GM21360 (cell line): ENCODE results near the gene NCBP2.
A peak's percentile ranks its signal among the peaks of the same experiment; 100 is the strongest.
"Not testable (repeated sequence)": the region's sequence is repeated elsewhere in the genome, so short reads cannot be mapped to it uniquely, and the experiment has no call there.

Source experiments
- ATAC-seq: cut with Tn5 transposase; IDR thresholded peaks from one replicate; pipeline ENCODE4 v1.9.1; 2021; ENCODE audit warnings: mild to moderate bottlenecking, moderate library complexity; ENCODE audit not compliant: unreplicated experiment

The NCBP2 gene

DNA sequence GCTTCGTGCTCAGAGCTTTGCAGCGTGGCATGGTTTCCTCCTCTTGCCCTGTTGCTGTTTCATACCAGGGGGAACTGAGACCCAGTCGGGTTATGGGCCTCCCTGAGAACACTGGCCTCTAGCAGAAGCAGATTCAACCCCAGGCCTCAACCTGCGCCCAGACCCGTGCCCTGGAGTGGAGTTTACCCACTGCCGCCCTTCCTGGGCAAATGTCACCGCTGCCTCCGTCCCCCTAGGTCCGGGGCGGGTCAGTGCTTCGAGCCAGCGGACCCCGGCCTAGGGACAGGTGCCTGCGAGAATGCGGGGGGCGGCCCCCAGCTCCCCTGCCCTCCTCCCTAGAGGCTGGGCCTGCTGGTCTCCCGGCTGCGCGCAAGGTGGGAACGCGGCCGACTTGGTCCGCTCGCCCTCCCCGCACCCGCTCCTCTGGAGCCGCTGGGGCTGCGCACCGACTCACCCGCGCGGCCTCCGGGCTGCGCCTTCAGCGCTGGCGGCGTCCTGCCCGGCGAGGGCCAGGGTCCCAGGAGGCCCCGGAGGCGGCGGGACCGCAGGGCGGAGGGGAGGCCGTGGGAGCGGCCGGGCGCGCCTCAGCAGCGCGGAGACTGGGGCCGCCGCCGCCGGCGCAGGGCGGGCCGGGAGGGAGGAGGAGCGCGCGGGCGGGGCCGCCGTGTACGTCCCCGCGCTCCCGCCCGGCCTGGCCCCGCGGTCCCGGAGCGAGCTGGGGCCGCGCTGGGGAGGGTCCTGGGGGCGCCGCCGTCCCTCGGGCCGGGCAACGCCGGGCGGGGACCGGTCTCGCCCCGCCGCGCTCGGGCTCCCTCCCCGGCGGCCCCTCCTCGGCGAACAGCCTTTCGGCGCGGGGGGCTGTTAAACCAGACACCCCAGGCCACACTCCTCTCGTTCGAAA is 26.2 kb upstream of the NCBP2 start, which contains the start of gene PIGZ:
Gene PIGZ (minus strand): TSS at position 601 of the 901 bp plus-strand sequence. CDS start 16,802 bp downstream, outside the sequence.
- peak; percentile 52 for ATAC-seq

DNA sequence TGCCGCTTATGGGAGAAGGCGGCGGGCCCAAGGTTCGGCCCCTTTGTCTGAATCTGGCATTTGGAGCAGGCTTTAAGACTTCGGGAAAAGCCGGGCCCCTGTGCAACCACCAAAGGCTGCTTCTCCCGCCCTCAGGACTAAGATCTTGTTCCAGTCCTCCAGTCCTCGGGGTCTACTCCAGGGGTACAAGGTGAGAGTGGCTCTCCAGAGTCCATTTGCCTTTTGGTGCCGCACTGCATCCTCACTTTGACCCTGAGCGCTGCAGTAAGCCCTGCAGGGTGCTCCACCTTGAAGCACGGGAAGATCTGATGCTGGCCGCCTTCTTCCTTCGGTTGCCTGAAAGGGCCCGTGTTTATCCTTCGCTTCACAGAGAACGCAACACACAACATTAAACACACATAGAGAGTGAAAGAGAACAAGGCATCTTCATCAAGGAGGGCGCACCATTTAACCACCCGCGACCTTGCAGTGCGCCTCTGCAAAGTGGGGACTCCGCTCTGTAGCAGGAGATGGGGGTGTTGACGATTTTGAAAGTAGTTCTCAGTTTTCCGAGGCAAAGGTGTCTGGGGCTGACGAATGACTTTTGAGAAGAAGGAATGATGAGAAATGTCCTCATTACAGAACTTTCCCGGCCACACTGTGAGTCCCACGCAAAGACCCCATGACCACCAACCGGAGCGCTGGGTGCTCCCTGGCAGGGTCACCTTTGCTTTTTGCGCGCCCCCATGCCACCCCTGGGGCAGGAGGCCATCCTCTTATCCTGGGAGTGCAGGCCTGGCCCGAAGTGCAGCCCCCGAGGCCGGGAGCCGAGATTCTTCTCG is 25.3 kb upstream of the NCBP2 start:
- ATAC-seq = no peak

DNA sequence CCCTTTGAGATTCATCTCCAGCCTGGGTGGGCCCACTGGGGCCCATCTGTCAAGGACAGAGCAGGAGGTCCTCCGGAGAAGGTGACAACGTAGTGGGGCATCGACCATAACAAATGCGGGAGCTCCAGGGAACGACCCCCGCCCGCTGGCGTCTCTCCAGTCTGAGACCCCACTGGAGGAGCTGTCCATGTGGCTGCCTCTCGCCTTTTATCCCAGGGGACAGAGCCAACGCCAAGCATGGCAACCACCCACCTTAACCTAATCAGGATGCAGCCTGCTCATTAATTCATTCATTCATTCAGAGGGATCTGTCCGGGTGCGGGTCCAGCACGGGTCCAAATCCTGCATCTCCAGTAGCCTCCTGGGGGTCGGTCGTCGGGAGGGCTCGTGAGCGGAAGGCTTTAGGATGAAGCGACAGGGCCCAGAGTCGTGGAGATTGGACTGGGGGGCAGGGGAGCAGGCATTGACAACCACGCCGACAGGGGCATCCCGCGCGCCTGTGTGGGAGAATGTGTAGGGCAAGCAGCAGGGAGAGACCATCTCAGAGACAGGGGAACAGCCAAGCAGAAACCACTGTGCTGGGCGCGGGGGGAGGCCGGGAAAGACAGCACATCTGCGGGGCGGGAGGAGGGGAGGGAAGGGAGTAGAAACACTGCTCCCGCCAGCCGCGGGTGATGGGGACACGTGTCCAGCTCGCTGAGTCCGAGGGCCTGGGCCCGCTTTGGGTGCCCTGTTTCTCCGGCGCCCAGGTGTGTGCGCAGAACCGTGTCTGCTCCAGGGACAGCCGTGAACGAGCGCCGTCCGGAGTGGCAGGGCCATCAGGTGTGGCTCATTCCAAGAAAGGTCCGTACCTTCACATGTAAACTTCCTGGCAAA is 24.4 kb upstream of the NCBP2 start:
- no peak for ATAC-seq

DNA sequence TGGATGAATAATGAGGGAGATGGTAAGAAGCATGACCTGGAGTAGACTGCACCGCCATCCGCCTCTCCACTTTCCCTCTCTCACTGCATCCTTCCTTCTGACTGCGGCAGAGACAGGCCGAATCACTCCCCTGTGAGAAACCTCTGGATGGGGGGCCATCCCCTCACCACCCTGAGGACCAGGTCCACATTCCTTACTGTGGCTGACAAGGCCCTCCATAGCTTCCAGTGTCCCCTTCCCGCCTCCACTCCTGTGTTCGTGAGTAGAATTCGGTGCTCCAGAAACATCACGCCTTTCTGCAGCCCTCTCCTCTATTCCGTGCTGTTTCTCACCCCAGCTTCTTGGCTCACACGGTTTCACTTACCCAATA is 23.5 kb upstream of the NCBP2 start:
- ATAC-seq = no peak

DNA sequence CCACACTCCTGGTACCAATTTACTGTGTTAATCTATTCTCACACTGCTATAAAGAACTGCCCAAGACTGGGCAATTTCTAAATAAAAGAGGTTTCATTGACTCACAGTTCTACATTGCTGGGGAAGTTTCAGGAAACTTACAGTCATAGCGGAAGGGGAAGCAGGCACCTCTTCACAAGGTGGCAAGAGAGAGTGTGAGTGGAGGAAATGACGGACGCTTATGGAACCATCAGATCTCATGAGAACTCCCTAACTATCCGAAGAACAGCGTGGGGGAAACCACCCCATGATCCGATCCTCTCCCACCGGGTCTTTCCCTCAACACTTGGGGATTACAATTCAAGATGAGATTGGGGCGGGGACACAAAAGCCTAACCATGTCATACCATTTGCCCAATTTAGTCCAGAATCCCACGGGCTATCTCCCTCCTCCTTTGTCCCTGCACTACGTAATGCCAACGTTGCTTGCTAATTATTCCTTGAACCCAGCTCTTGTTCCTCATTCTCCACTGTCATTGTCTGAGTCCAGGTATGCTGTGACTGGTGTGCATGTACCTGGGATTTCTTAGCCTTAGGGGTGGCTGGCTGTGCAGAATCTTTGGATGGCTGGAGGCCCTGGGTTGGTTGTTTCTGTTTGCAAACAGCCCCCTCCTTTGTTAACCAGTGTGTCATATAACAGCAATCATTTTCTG is 22.9 kb upstream of the NCBP2 start:
- no peak for ATAC-seq

DNA sequence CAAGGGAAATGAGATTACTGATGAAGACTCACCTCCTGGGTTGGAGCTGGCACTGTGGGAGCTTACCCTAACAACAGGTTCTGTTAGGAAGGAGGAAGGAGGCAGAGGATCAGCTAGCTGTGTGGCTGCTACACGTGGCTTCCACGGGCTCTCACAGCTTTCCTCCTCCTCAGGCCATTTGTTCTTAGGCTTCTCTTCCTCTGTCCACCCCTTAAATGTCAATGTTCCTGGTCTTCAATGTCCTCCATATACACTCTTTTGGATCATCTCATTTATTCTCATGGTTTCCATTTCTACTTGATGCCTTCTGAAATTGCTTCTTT is 21.3 kb upstream of the NCBP2 start:
- no peak for ATAC-seq

DNA sequence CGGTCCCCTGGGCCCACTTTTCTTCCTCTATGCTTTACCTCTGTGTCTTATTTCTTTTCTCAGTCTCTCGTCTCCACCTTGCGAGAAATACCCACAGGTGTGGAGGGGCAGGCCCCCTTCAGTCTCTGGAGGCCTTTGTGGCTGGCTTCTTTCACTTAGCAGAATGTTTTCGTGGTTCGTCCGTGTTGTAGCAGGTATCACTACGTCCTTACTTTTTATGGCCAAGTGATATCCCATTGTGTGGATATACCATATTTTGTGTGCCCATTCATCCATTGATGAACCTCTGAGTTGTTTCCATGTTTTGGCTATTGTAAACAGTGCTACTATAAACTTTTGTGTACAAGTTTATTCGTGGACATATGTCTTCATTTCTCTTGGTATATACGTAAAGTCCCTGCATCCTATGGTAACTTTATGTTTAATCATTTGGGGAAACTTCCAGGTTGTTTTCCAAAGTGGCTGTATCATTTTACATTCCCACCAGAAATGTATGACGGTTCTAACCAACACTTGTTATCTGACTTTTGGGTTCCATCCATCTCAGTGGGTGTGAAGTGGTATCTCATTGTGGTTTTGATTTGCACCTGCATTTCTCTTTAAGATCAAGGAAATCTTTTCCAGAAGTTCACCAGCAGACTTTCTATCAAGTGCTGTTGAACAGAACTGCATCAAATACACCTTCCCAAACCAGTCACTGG is 20.8 kb upstream of the NCBP2 start:
- no peak for ATAC-seq

DNA sequence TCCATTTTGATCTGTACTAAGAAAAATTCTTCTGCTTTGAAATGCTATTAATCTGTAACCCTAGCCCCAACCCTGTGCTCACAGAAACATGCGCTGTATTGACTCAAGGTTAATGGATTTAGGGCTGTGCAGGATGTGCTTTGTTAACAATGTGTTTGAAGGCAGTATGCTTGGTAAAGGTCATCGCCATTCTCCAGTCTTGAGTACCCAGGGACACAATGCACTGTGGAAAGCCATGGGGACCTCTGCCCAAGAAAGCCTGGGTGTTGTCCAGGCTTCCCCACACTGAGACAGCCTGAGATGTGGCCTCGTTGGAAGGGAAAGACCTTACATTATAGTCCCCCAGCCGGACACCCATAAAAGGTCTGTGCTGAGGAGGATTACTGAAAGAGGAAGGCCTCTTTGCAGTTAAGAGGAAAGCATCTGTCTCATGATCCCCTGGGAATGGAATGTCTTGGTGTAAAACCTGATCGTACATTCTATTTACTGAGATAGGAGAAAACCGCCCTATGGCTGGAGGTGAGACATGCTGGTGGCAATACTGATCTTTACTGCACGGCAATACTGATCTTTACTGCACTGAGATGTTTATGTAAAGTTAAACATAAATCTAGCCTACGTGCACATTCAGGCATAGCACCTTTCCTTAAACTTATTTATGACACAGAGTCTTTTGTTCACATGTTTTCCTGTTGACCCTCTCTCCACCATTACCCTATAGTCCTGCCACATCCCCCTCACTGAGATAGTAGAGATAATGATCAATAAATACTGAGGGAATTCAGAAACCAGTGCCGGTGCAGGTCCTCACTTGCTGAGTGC is 20.0 kb upstream of the NCBP2 start:
- ATAC-seq = no peak

DNA sequence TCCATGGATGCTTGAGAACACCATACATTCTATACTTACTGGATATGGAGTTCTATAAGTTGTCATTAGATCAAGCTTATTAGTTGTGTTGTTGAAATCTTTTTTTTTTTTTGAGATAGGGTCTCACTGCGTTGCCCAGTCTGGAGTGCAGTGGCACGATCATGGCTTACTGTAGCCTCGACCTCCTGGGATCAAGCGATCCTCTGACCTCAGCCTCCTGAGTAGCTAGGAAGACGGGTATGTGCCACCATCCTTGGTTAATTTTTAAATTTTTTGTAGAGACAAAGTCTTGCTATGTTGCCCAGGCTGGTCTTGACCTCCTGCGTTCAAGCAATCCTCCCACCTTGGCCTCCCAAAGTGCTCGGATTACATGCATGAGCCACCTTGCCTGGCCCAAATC is 12.5 kb upstream of the NCBP2 start:
- no peak for ATAC-seq

DNA sequence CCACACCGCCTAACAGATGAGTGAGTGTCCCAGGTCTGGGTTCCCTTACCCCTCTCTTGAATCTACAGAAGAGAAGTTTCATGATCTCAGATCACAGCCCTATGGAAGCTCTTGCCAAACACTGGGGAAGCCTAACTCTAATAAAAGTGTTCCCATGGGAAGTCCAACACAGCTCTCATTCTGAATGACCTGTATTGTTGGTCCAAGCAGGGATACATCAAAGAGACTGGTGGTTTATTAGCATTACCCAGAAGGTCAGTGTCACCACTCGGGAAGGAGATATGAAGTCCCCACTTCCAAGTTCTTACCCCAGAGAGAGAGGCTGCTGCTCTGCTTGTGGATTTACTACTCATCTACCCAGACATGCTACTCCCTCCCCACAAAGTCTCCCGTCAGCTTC is 9.0 kb upstream of the NCBP2 start:
- ATAC-seq = no peak

DNA sequence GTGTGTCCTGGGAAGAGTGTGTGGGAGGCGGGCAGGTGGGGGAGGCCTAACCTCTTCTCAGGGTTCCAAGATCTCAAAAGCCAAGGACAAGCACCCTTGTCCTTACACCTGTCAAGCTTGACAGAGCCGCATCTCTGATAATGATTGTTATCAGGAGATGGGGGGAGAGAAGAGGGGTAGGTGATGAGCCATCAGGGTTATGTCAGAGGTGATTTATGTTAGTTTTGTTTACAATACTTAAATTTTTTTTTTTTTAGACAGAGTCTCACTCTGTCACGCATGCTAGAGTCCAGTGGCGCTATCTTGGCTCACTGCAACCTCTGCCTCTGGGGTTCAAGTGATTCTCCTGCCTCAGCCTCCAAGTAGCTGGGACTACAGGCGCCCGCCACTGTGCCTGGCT is 7.4 kb upstream of the NCBP2 start:
- ATAC-seq = no peak

DNA sequence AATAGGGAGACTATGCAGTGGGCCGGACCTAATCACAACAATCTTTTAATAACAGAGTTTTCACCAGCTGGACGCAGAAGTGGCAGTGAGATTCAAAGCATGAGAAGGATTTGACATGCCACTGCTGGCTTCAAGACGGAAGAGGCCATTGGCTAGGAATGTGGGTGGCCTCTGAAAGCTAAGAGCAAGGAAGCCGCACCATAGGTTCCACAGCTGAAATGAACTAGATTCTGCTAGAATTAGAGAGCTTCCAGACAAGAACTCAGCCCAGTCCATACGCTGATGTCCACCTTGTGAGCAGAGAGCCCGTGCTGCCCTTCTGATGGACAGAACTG is 6.9 kb upstream of the NCBP2 start:
- no peak for ATAC-seq

DNA sequence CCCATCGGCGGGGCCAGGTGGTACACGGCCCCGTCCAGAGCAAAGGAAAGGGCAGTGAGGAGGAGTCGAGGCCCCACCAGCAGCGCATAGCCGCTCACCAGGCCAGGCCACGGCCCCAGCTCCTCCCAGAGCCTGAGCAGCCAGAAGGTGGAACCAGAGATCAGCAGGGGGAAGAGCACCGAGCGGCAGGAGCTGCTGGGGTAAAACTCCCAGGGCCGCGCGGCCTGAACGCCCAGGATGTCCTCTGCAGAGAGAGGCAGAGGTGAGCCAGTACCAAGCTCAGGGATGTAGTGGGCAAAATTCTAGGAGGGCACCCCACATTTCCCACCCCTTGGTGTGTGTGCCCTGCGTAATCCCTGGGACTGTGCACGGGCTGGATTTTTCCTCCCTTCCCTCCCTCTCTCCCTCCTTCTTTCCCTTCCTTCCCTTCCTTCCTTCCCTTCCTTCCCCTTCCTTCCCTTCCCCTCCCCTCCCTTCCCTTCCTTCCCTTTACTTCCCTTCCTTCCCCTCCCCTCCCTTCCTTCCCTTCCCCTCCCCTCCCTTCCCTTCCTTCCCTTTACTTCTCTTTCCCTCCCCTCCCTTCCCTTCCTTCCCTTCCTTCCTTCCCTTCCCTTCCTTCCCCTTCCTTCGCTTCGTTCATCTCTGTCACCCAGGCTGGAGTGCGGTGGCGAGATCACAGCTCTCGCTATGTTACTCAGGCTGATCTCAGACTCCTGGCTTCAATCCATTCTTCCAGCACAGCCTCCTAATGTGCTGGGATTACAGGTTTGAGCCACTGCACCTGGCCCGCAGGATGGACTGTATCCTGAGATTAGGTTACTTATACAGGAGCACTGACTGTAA is 6.3 kb upstream of the NCBP2 start:
- ATAC-seq = no peak

DNA sequence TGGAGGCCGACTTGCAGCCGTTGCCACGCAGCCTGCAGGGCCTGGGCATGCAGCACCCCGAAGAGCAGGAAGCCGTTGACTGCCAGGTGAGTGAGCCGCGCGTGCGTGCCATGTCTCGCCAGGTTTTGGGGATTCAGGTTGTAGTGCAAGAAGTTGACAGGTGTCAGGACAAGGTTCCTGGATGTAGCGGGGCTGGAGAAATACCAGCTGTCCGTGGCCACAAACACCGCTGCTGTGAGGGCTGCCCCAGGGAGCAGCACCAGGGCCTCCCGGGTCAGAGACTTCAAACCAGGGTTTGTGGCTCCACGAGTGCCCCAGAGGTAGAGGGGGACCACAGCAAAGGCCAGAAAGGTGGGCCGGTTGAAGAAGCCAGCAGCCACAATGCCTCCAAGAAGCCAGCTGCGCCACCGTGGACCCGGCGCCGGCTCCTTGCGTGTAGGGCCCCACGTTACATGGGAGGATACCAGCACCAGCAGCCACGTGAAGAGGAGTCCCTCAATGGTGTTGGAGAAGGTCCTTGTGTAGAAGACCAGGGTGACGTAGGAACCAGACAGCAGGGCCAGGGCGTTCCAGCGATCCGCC is 5.6 kb upstream of the NCBP2 start:
- no peak for ATAC-seq

DNA sequence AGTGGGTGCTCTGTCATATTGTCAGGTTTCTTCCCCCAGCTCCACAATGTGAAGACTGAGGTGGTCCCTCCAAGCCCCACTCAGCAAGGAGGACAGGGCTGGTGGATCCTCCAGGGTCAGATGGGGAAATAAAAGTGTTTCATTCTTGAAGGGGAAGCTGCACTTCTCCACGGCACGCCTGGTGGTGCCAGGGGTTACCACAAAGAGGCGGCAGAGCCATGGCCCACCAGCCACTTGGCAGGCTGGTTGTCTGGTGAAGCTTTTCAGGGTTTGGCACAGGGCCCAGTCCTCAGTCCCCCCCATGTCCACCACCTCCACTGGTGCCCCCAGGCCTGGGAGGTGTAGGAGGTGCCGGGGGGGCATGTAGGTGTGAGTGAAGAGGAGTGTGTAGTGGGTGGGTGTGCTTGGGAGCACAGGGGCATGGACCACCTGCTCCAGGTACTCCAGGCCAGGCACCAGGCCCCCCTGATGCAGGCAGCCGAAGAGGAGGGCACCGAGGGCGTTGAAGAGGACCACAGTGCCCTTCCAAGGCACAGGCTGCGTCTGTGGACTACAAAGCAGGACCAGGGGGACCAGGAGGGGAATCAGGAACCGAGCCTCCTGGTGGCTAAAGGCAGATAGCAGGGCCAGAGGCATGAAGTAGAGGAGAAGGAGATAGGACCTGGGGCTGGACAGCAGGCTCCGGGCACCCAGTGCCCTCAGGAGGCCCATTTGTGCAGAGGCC is 5.0 kb upstream of the NCBP2 start:
- ATAC-seq = no peak

DNA sequence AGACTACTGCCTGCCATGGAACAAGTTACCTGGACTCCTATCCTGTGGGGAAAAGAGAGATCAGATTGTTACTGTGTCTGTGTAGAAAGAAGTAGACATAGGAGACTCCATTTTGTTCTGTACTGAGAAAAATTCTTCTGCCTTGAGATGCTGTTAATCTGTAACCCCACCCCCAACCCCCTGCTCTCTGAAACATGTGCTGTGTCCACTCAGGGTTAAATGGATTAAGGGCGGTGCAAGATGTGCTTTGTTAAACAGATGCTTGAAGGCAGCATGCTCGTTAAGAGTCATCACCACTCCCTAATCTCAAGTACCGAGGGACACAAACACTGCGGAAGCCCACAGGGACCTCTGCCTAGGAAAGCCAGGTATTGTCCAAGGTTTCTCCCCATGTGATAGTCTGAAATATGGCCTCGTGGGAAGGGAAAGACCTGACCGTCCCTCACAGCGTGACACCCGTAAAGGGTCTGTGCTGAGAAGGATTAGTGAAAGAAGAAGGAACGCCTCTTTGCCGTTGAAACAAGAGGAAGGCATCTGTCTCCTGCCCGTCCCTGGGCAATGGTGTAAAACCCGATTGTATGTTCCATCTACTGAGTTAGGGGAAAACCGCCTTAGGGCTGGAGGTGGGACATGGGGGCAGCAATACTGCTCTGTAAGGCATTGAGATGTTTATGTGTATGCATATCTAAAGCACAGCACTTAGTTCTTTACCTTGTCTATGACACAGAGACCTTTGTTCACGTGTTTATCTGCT is 1.9 kb upstream of the NCBP2 start:
- ATAC-seq = not testable (repeated sequence)

DNA sequence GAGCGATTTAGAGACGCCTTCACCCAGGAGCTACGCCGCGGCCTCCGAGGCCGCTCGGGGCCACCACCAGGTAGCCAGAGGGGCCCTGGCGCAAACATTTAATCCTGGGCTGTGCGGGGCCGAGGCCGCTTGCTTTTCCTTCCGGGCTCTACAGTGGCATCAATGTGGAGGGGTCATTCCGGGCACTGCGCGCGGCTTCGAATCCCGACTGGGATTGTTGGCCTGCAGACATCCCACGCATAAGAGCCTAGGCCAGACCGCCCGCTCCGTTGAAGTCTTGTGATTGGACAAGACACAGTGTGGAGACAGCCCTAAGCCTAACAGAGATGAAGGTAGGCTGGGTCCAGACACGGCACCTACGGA is 568 bp upstream of the NCBP2 start:
- ATAC-seq = no peak
